Measurements from ENCODE around the gene ARHGEF17. TPM values are rescaled to one million over a fixed set of nuclear protein-coding genes. Genes with fewer than 3 reads are reported as not detected.

Gene ARHGEF17
- total and polyA plus RNA-seq, 5 experiments from 2014 or later: 0.19 TPM; not detected in 4

DNA sequence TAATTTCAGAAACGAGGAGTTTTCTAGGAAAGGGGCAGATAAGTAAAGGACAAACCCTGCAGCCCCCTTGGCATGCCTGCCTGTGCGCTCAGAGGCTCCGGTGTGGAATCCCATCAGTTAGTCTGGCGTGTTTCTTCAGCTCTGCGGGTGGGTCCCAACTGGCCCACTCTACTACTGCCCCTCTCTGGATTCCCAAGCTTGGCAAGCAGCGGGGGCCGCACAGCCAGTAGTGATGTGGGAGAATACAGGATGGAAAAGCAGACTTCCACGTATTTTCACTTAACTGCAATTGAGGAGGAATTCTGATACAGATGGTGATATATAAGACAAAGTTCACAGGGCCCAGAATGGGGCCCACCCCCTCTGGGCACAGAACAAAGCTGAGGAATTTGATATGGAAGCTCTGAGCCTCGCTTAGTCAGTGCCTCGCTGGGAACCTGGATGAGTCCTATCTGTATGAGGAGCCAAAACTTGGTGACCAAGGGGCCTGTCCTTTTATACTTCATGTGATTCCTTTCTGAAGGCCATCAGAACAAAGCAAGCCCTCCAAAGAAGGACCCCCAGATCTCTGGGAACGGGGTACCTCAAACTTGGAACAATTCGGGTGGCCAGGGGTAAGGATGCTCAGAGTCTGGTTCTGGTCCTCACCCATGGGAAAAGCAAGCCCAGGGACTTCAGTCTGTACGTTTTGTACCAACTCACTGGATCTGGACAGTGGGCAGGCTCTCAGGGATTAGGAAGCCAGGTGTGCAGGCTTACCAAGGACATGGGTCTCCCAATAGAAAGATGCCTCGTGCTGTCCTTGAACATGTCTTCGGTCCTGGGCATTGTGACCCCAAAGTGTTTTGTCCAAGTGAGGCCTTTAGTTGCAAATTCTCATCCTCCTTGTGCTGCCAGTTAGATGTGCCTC, 94.1 kb downstream of the ARHGEF17 start:
- POLR2A ChIA-PET: interaction anchor here (0.8 kb wide), 1 partner anchor 195 kb away, joined by 4 read pairs; the partner anchor contains the start of gene FAM168A
- Mint-ChIP-seq H3K9me3 (no peaks in the 10 kb centered on the region), H3K36me3 (peaks cover 0 to 11% (median 0%) of the 10 kb centered on the region in 3 donors), H3K27ac (peak overlapping the region in 5 of 10 donors; percentile 25 to 69 (median 52)), H3K27me3 (no peaks in the 10 kb centered on the region), H3K4me3 (no peak overlapping the region), H3K4me1 (peaks cover 0 to 5% (median 2%) of the 10 kb centered on the region in 4 donors)
- no peak for DNase-seq
- no peak for ATAC-seq

DNA sequence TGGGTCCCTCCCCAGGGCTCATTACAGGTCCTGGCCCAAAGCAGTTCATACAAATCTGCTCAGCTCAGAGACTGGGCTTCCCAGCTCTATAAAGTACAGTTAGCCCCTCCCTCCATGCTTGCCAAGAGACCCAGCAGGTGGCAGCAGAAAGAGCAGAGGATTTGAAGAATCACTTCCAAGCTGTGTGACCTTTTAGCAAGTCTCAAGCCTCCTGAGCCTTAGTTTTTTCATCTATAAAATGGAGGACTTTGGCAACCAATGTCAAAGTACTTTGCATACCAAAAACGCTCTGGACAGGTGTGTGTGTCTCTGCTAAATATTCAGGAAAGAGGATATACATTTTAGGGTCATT, 94.7 kb downstream of the ARHGEF17 start:
- Mint-ChIP-seq H3K4me1 (peaks cover 0 to 5% (median 2%) of the 10 kb centered on the region in 4 donors), H3K4me3 (no peak overlapping the region), H3K36me3 (peaks cover 0 to 15% (median 2%) of the 10 kb centered on the region in 3 donors), H3K27ac (peak overlapping the region in 6 of 10 donors; percentile 25 to 69 (median 56)), H3K27me3 (no peaks in the 10 kb centered on the region), H3K9me3 (no peaks in the 10 kb centered on the region)
- POLR2A ChIA-PET: no interaction called here
- DNase-seq (peak in 1 of 10 donors; percentile 17), ATAC-seq (peak; percentile 35 to 42)

DNA sequence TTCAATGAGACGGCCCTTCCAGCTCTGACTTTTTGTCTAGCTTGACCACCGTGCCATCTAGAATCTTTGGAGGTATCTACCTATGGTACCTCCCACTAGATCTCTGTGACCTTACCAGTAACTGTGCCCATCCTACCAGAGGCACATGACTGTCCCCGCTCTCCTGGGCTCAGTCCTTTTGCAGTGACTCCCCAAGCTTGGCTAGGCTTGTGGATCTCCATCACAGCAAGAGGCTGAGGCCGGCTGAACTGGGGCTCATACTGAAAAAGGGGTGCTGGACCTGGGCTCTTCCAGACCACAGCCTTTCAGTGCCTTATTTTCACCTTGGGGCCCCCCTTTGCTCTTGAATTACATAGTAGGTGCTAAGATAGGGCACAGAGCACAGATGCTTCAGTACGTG, 95.5 kb downstream of the ARHGEF17 start:
- Mint-ChIP-seq H3K4me1 (peaks cover 0 to 5% (median 2%) of the 10 kb centered on the region in 4 donors), H3K36me3 (peaks cover 0 to 19% (median 2%) of the 10 kb centered on the region in 3 donors), H3K27ac (peak overlapping the region in 2 of 10 donors; percentile 60 to 71), H3K4me3 (no peak overlapping the region), H3K27me3 (no peaks in the 10 kb centered on the region), H3K9me3 (no peaks in the 10 kb centered on the region)
- no peak for ATAC-seq
- no peak for DNase-seq
- POLR2A ChIA-PET: no interaction called here

DNA sequence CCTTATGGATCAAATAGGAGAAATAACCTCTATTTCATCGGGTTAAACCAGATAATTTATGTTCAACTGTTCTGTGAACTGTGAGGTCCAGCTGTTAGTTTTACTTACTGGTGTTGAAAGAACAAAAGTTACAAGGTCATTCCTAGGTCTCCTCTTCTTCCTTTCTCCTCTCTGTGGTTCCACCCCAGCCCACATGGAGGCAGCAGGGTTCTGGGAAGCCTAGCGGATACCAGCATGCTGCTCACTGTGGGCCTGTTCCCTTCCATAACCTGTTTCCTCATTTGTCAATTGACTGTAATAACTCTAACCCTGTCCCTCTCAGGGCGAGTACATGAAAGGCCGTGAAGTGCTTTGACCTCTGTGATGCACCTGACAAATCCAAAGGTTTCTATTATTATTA, 96.0 kb downstream of the ARHGEF17 start:
- Mint-ChIP-seq H3K27ac (peak overlapping the region in 1 of 10 donors; percentile 52), H3K9me3 (no peaks in the 10 kb centered on the region), H3K36me3 (peaks cover 0 to 24% (median 5%) of the 10 kb centered on the region in 3 donors), H3K4me3 (no peak overlapping the region), H3K4me1 (peaks cover 0 to 5% (median 3%) of the 10 kb centered on the region in 4 donors), H3K27me3 (no peaks in the 10 kb centered on the region)
- POLR2A ChIA-PET: no interaction called here
- DNase-seq: no peak
- ATAC-seq: no peak

DNA sequence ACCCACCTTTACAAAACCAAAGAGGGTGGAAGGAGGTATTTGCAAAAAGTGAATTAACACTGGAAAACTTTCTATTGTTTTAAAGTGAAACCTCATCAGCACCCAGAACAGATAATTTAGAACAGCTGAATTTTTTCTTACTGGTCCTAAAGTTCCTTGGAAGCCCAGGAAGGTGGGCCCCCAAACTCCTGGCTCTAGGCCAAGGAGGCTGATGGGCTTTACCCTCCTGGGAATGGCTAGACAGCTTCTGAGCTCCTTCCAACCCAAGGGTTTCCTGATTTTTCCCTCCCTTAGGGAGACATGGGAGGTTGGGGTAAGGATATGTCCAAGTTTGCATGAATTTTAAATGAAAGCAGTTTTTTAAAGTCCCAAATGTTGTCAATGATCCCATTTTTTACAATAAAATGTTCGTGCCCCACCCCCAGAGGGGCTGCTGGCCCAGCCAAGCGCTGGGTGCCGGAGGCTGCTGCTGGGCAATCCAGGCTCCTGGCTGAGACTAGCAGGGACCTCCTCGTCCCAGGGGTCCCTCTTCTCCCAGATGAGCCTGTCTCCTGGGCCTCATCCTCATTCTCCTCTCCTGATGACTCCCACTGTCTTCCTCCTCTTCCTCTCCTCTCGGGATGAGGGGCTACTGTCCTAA, 96.5 kb downstream of the ARHGEF17 start:
- Mint-ChIP-seq H3K36me3 (peaks cover 0 to 29% (median 11%) of the 10 kb centered on the region in 3 donors), H3K27me3 (no peaks in the 10 kb centered on the region), H3K27ac (peak overlapping the region in 1 of 10 donors; percentile 86), H3K4me3 (no peak overlapping the region), H3K4me1 (peaks cover 0 to 3% (median 2%) of the 10 kb centered on the region in 4 donors), H3K9me3 (no peaks in the 10 kb centered on the region)
- DNase-seq (no peak), ATAC-seq (no peak)
- POLR2A ChIA-PET: no interaction called here

DNA sequence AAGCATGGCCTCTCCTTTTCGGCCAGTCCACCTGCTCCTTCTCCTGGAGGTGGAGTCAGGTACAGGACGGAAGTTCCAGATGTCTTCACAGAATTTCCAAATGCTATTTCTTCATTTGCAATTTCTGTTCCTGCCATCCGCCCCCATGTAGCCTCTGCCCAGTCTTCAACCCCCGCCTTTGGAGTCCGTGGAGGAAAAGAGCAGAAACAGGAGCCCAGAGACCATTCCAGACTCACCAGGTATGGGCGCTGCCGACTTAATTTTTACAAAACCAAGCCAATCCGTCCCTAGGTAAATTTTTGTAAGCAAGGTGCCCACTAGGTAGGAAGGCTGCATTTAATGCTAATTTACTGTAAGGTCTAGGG, 97.1 kb downstream of the ARHGEF17 start:
- Mint-ChIP-seq H3K4me1 (peaks cover 0 to 3% (median 2%) of the 10 kb centered on the region in 4 donors), H3K9me3 (no peaks in the 10 kb centered on the region), H3K27ac (peak overlapping the region in 1 of 10 donors; percentile 86), H3K4me3 (no peak overlapping the region), H3K36me3 (peaks cover 0 to 32% (median 11%) of the 10 kb centered on the region in 3 donors), H3K27me3 (no peaks in the 10 kb centered on the region)
- no peak for ATAC-seq
- POLR2A ChIA-PET: no interaction called here
- DNase-seq: no peak

DNA sequence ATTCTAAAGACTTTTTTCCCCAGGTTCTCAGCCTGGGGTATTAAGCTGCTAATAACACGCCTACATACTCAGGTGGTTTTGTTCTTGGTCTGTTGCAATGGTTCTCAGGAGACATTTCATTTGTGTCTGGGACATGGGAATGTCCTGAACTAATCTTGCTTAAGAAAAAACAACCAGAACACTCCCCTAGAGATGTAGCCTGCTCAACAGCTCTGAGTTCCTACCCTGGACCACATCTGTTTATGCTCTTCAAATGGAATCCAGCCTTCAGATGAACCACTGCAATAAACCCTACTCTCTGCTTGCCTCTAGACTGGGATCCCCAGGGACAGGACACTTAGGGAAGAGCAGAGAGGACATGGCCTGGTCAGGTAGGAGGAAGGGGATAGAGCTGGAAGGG, 98.1 kb downstream of the ARHGEF17 start:
- Mint-ChIP-seq H3K9me3 (no peaks in the 10 kb centered on the region), H3K4me3 (no peak overlapping the region), H3K27me3 (no peaks in the 10 kb centered on the region), H3K4me1 (peaks cover 0 to 3% (median 2%) of the 10 kb centered on the region in 4 donors), H3K36me3 (peaks cover 0 to 37% (median 11%) of the 10 kb centered on the region in 3 donors), H3K27ac (peak overlapping the region in 3 of 10 donors; percentile 32 to 63 (median 49))
- no peak for ATAC-seq
- no peak for DNase-seq
- POLR2A ChIA-PET: no interaction called here

DNA sequence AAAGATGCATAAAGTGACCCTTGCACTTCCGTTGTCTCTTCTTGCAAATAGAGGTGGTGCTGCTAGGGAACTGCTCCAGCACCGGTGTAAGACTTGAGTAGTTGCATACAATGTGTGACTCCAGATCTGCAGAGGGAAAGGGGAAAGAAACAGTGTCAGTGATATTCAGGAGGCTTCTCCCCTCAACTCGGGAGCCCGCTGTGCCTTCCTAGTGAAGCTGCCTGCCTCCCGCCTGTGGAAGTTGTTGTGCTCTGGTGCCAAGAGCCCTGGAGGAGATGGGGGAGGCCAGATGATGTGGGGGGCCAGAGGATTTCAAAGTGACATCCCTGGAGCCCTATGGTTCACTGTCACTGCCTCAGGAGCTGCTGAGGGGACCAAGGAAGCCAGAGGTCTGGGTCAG, 98.5 kb downstream of the ARHGEF17 start:
- DNase-seq: no peak
- H3K27ac Mint-ChIP-seq: peak overlapping the region in 3 of 10 donors; percentile 54 to 62 (median 56)
- H3K9me3 Mint-ChIP-seq: no peaks in the 10 kb centered on the region
- ATAC-seq: no peak
- POLR2A ChIA-PET: interaction anchor here (0.6 kb wide), 1 partner anchor 53 kb away, joined by 3 read pairs; no protein-coding TSS in a partner anchor
- H3K4me3 Mint-ChIP-seq: no peak overlapping the region
- H3K4me1 Mint-ChIP-seq: peaks cover 0 to 3% (median 2%) of the 10 kb centered on the region in 4 donors
- peaks cover 0 to 37% (median 11%) of the 10 kb centered on the region in 3 donors for H3K36me3 Mint-ChIP-seq
- no peaks in the 10 kb centered on the region for H3K27me3 Mint-ChIP-seq

DNA sequence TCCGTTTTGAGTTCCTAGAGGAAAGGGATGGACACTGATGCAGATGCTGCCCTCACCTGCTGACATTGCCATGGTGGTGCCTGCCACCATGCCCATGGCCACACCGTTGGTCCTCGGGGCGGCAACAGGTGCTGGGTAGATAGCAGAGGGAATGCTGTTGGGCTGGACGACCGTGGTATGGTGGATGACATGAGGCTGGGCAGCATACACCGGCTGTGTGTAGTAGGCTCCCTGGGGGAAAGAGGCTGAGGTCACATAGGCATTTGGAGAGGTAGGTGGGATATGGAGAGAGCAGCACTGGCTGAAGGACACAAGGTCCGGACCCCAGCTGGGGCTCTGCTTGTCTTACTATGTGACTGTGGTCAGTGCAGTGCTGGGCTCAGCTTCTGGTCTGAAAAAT, 101.4 kb downstream of the ARHGEF17 start:
- ATAC-seq: no peak
- Mint-ChIP-seq H3K9me3 (no peaks in the 10 kb centered on the region), H3K4me3 (no peak overlapping the region), H3K27ac (peak overlapping the region in 3 of 10 donors; percentile 7 to 27 (median 16)), H3K4me1 (peaks cover 0 to 6% (median under 1%) of the 10 kb centered on the region in 4 donors), H3K36me3 (peaks cover 0 to 45% (median 11%) of the 10 kb centered on the region in 3 donors), H3K27me3 (no peaks in the 10 kb centered on the region)
- POLR2A ChIA-PET: no interaction called here
- DNase-seq: no peak

DNA sequence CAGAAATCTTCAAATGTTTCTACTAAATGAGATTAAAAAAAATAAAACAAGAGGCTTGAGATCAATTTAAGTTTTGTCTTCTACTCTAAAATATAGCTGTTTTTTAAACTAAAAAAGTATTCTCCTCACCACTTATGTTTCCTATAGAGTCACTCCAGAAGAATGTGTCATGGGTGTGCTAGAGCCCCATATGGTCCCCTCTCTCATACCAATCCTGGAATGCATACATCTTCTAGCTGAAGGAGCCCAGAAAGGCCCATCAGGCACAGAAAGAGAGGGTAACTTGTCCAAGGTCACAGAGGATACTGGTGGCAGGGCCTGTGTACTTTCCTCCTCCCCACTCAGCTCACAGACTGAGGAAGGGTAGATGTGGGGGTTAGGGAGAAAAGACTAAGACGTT, 102.6 kb downstream of the ARHGEF17 start:
- POLR2A ChIA-PET: interaction anchor here (0.5 kb wide), 1 partner anchor 699 kb away, joined by 3 read pairs; no protein-coding TSS in a partner anchor
- H3K36me3 Mint-ChIP-seq: peaks cover 0 to 45% (median 11%) of the 10 kb centered on the region in 3 donors
- no peaks in the 10 kb centered on the region for H3K9me3 Mint-ChIP-seq

DNA sequence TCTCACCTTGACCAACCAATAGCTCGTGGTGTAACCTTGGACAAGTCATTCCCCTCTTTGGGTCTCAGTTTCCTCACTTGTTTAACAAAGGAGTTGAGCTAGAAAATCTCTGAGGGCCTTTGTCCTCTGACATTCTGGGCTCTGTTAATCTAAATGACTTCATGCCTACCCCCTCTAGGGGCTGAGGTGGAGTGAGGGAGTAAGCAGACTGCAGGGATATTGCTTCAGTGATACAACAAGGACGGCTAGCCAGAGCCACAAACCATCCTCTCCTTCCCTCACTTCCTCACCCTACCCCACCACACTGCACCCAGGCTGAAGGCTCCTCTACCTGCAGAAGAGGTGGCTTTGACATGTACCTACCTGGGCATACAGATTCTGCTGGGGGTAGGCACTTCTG, 103.0 kb downstream of the ARHGEF17 start:
- Mint-ChIP-seq H3K4me3 (no peak overlapping the region), H3K36me3 (peaks cover 0 to 45% (median 11%) of the 10 kb centered on the region in 3 donors), H3K27me3 (no peaks in the 10 kb centered on the region), H3K4me1 (peaks cover 6 to 14% (median 9%) of the 10 kb centered on the region in 4 donors), H3K9me3 (no peaks in the 10 kb centered on the region), H3K27ac (peak overlapping the region in 1 of 10 donors; percentile 60)
- POLR2A ChIA-PET: no interaction called here
- DNase-seq: no peak
- ATAC-seq: no peak

More for the DNA sequence above, 102.6 kb downstream of the ARHGEF17 start:
- Mint-ChIP-seq H3K27me3 (no peaks in the 10 kb centered on the region), H3K27ac (peak overlapping the region in 2 of 10 donors; percentile 38 to 43), H3K4me1 (peaks cover 6 to 11% (median 8%) of the 10 kb centered on the region in 4 donors), H3K4me3 (no peak overlapping the region)
- DNase-seq (no peak), ATAC-seq (no peak)

DNA sequence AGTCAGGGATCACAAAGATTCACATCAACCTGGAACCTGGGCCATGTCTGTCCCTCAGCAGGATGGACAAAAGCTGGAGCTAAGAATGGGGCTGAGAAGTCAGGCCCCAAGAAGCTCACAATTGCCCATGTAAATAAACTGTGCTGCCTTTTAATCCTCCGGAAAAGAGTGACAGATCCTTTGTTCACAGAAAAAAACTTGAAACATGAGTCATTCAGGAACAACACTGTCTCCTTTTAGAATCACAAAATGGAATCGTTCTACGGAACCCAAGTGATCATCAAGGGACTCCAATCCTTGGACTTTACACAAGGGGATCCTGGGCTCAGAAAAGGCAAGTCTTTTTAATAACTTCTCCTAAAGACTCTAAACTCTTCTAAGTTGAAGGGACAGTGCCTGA, 104.2 kb downstream of the ARHGEF17 start:
- ATAC-seq (no peak), DNase-seq (no peak)
- POLR2A ChIA-PET: no interaction called here
- Mint-ChIP-seq H3K27ac (peak overlapping the region in 1 of 10 donors; percentile 51), H3K4me1 (peaks cover 6 to 15% (median 11%) of the 10 kb centered on the region in 4 donors), H3K4me3 (no peak overlapping the region), H3K9me3 (no peaks in the 10 kb centered on the region), H3K27me3 (no peaks in the 10 kb centered on the region), H3K36me3 (peaks cover 0 to 40% (median 11%) of the 10 kb centered on the region in 3 donors)

DNA sequence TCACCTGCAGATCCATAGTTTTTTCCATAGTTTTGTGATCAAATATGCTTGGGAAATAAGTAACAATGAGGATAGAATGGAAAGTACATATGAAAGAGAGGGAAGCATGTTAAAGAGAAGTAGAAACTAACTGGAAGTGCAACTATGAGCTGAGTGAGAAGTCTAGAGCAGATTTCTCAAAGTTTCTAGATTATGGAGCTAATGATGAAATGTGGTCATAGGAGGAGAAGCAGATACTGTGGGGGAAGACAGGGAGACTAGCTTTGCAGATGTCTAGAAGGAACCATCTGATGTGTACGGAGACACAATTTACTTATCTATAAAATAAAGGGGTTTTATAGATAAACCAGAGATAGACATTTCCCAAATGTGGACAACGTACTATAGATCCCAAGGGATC, 105.2 kb downstream of the ARHGEF17 start:
- Mint-ChIP-seq H3K4me3 (no peak overlapping the region), H3K27ac (peak overlapping the region in 2 of 10 donors; percentile 2 to 8), H3K9me3 (no peaks in the 10 kb centered on the region), H3K4me1 (peaks cover 6 to 15% (median 11%) of the 10 kb centered on the region in 4 donors), H3K27me3 (no peaks in the 10 kb centered on the region), H3K36me3 (peaks cover 5 to 39% (median 12%) of the 10 kb centered on the region in 3 donors)
- DNase-seq (no peak), ATAC-seq (no peak)
- POLR2A ChIA-PET: no interaction called here

Measured in naive thymus-derived CD8-positive, alpha-beta T cell (primary cell).